Measurements from ENCODE around the gene PDE4B. TPM values are rescaled to one million over a fixed set of nuclear protein-coding genes. Genes with fewer than 3 reads are reported as not detected.

Gene PDE4B
- total RNA-seq, 4 donors from 2014 or later: 5.2 to 16.6 (median 9.6) TPM

DNA sequence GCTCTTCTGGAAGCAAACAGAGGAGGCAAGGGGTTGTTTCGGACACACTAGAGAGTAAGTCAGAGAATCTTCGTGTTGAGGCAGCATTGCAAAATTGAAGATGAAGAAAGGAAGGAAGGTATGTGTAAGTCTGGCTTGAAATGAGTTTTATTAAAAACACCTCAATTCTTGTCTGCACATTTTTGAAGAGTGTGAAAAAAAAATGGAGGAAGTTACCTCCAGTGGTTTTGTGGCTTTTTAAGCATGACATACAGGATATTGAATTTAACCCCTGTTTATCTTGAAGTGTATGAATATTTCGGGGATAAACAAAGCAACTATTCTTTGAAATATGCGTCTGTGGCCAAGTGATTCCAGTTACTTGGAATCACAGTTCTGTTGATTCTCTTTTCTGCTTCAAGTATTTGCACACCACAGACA is 538.0 kb downstream of the PDE4B start:
- 24 to 37% methylated on average over 4 of the region's 4 CpGs for WGBS, 2 donors
- peak overlapping the region in 3 of 4 donors; percentile 80 to 88 (median 82) for H3K27ac ChIP-seq

DNA sequence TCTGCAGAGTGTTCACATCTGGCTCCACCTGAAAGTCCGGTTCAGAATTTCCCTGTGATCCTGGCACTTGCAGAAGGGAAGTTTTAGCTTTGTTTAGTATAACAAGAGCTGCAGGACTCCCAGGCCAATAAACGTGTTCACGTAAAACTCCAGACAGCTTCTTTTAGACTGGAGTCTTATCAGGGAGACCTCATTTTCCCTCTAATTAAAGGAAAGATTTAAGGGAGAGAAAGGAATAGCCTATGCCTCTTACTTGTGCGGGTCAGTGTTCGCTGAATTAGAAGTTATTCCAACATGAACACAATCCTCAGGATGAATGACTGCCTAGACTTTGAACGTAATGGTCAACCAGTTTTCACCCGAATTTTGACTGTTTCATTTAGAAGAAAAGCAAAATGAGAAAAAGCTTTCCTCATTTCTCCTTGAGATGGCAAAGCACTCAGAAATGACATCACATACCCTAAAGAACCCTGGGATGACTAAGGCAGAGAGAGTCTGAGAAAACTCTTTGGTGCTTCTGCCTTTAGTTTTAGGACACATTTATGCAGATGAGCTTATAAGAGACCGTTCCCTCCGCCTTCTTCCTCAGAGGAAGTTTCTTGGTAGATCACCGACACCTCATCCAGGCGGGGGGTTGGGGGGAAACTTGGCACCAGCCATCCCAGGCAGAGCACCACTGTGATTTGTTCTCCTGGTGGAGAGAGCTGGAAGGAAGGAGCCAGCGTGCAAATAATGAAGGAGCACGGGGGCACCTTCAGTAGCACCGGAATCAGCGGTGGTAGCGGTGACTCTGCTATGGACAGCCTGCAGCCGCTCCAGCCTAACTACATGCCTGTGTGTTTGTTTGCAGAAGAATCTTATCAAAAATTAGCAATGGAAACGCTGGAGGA is 539.2 kb downstream of the PDE4B start:
- TF ChIP-seq, protein P1, sequence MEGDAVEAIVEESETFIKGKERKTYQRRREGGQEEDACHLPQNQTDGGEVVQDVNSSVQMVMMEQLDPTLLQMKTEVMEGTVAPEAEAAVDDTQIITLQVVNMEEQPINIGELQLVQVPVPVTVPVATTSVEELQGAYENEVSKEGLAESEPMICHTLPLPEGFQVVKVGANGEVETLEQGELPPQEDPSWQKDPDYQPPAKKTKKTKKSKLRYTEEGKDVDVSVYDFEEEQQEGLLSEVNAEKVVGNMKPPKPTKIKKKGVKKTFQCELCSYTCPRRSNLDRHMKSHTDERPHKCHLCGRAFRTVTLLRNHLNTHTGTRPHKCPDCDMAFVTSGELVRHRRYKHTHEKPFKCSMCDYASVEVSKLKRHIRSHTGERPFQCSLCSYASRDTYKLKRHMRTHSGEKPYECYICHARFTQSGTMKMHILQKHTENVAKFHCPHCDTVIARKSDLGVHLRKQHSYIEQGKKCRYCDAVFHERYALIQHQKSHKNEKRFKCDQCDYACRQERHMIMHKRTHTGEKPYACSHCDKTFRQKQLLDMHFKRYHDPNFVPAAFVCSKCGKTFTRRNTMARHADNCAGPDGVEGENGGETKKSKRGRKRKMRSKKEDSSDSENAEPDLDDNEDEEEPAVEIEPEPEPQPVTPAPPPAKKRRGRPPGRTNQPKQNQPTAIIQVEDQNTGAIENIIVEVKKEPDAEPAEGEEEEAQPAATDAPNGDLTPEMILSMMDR (IDR thresholded peaks at IDR 0.05): peak in 2 of 5 experiments; percentile 52 to 62
- TF ChIP-seq POLR2A (IDR thresholded peaks at IDR 0.05) (peak in 1 of 2 donors; percentile 34), EP300 (IDR thresholded peaks at IDR 0.05) (peak in 1 of 2 donors; percentile 63)
- Histone ChIP-seq H3K27ac (peak overlapping the region; percentile 9 to 88 (median 81)), H3K4me1 (peaks cover 0 to 60% (median 8%) of the 10 kb centered on the region in 4 donors), H3K4me3 (peak overlapping the region; percentile 25 to 54 (median 44)), H3K9me3 (no peaks in the 10 kb centered on the region), H3K27me3 (no peaks in the 10 kb centered on the region), H3K36me3 (no peaks in the 10 kb centered on the region)
- 1% methylated on average over 18 of the region's 18 CpGs for WGBS, 2 donors
- peak; percentile 24 to 40 for DNase-seq (ENCODE audit: low spot score in 2 of 2)

More for the DNA sequence above, 538.0 kb downstream of the PDE4B start:
- Histone ChIP-seq H3K9me3 (no peaks in the 10 kb centered on the region), H3K4me3 (no peak overlapping the region), H3K36me3 (no peaks in the 10 kb centered on the region), H3K27me3 (no peaks in the 10 kb centered on the region), H3K4me1 (peaks cover 0 to 52% (median 7%) of the 10 kb centered on the region in 4 donors)
- no peak for DNase-seq (ENCODE audit: low spot score in 2 of 2)
- TF ChIP-seq POLR2A (IDR thresholded peaks at IDR 0.05) (no peak), EP300 (IDR thresholded peaks at IDR 0.05) (no peak)
- TF ChIP-seq, protein P1 (IDR thresholded peaks at IDR 0.05): no peak

DNA sequence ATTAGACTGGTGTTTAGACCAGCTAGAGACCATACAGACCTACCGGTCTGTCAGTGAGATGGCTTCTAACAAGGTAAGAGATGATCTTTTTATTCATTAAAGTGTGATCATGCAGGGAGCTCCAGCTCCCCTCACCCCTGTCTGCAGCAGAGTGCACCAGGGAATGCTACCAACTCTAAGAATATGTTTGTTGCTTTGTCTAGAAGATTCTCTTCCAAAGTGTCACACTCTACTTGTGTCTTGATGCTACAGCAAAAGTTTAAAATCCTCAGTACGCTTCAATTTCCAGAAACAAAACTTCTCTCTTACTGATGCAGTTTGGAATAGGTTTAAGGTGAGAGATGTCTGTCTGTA is 539.8 kb downstream of the PDE4B start:
- 8 to 9% methylated on average over 2 of the region's 2 CpGs for WGBS, 2 donors
- H3K4me1 ChIP-seq: peaks cover 0 to 62% (median 10%) of the 10 kb centered on the region in 4 donors
- no peaks in the 10 kb centered on the region for H3K27me3 ChIP-seq
- no peak for DNase-seq (ENCODE audit: low spot score in 2 of 2)
- no peak for TF ChIP-seq POLR2A (IDR thresholded peaks at IDR 0.05)
- TF ChIP-seq EP300 (IDR thresholded peaks at IDR 0.05): no peak
- TF ChIP-seq, protein P1 (IDR thresholded peaks at IDR 0.05): no peak
- H3K27ac ChIP-seq: peak overlapping the region in 3 of 4 donors; percentile 80 to 88 (median 82)
- H3K9me3 ChIP-seq: no peaks in the 10 kb centered on the region
- no peaks in the 10 kb centered on the region for H3K36me3 ChIP-seq
- peak overlapping the region; percentile 25 to 54 (median 44) for H3K4me3 ChIP-seq

DNA sequence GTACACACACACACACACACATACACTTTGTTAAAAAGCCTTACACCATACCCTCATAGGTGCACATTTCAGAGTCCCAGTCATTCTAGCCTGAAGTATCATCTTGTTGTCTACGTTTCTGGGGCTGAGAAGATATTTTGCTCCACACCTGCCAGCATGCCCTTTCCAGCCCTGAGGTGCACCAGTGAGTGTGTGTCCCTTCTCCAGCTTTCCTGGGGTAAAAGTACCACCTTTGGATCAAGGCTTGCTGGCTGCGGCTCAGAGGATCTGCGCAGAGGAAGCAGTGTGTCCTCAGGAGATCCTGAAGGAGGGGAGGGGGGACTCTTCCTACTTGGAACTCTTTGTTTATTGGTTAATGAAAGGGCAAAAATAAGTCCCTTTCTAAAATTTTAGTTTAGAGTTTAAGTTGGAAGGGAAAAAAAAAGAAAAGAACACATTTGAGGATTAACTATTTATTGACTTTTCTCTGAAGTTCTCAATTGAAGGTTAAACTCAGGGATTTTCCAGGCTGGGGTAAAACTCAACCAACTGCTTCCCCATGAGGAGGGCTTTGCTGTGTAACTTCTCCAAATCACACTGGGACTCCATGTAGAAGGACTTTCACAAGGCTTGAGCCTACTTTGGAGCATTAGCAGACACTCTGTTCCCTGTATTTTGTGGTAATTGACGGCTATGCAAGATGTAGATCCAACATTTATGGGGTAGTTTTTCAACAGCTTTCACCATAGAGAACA is 540.9 kb downstream of the PDE4B start:
- Histone ChIP-seq H3K9me3 (no peaks in the 10 kb centered on the region), H3K27ac (peak overlapping the region; percentile 38 to 88 (median 81)), H3K4me3 (peak overlapping the region; percentile 0 to 54 (median 44)), H3K27me3 (no peaks in the 10 kb centered on the region), H3K4me1 (peaks cover 0 to 62% (median 10%) of the 10 kb centered on the region in 4 donors), H3K36me3 (no peaks in the 10 kb centered on the region)
- DNase-seq (ENCODE audit: low spot score in 2 of 2): no peak
- peak in 1 of 2 donors; percentile 47 for TF ChIP-seq EP300 (IDR thresholded peaks at IDR 0.05)
- TF ChIP-seq, protein P1 (IDR thresholded peaks at IDR 0.05): no peak
- 29 to 31% methylated on average over 4 of the region's 4 CpGs for WGBS, 2 donors
